Measurements from ENCODE around the gene PDZD2. TPM values are rescaled to one million over a fixed set of nuclear protein-coding genes. Genes with fewer than 3 reads are reported as not detected.
A peak's percentile ranks its signal among the peaks of the same experiment; 100 is the strongest.
"Not testable (repeated sequence)": the region's sequence is repeated elsewhere in the genome, so short reads cannot be mapped to it uniquely, and the experiment has no call there.

The PDZD2 gene
- total RNA-seq, 2 donors from 2014 or later = 0.08 to 0.75 TPM

- no peak for DNase-seq (ENCODE audit: low spot score in 2 of 2)
- peaks cover 0 to 6% of the 10 kb centered on the region in 2 donors for H3K9me3 Mint-ChIP-seq
- no peak overlapping the region for H3K27ac Mint-ChIP-seq
- no peaks in the 10 kb centered on the region for H3K36me3 Mint-ChIP-seq
- ATAC-seq = no peak
These were observed 353.4 kb downstream of the PDZD2 start for GRCh38 chr5:31992377-31992776.

GRCh38 chr5:31993165-31993961, 354.4 kb downstream of the PDZD2 start:
- ATAC-seq (peak in 1 of 2 donors; percentile 47), DNase-seq (ENCODE audit: low spot score in 2 of 2) (no peak)
- no peaks in the 10 kb centered on the region for H3K36me3 Mint-ChIP-seq
- peak overlapping the region in 1 of 2 donors; percentile 58 for H3K27ac Mint-ChIP-seq
- peaks cover 0 to 3% of the 10 kb centered on the region in 2 donors for H3K9me3 Mint-ChIP-seq

- Mint-ChIP-seq H3K9me3 (peaks cover 0 to 5% of the 10 kb centered on the region in 2 donors), H3K27ac (no peak overlapping the region), H3K36me3 (no peaks in the 10 kb centered on the region)
- ATAC-seq (no peak), DNase-seq (ENCODE audit: low spot score in 2 of 2) (no peak)
These were observed 356.1 kb downstream of the PDZD2 start for GRCh38 chr5:31995006-31995405.

- Mint-ChIP-seq H3K36me3 (no peaks in the 10 kb centered on the region), H3K9me3 (peaks cover 0 to 5% of the 10 kb centered on the region in 2 donors), H3K27ac (no peak overlapping the region)
- ATAC-seq (no peak), DNase-seq (ENCODE audit: low spot score in 2 of 2) (no peak)
These were observed 356.8 kb downstream of the PDZD2 start for GRCh38 chr5:31995714-31996113.

- Mint-ChIP-seq H3K36me3 (no peaks in the 10 kb centered on the region), H3K27ac (no peak overlapping the region), H3K9me3 (peaks cover 0 to 5% of the 10 kb centered on the region in 2 donors)
- ATAC-seq = no peak
- no peak for DNase-seq (ENCODE audit: low spot score in 2 of 2)
These were observed 358.0 kb downstream of the PDZD2 start for GRCh38 chr5:31996909-31997308.

GRCh38 chr5:31999470-31999869, 360.5 kb downstream of the PDZD2 start:
- Mint-ChIP-seq H3K27ac (peak overlapping the region in 1 of 2 donors; percentile 25), H3K9me3 (peaks cover 0 to 5% of the 10 kb centered on the region in 2 donors), H3K36me3 (no peaks in the 10 kb centered on the region)
- ATAC-seq (no peak), DNase-seq (ENCODE audit: low spot score in 2 of 2) (no peak)

GRCh38 chr5:32000731-32001130, 361.8 kb downstream of the PDZD2 start:
- no peak for ATAC-seq
- H3K27ac Mint-ChIP-seq = no peak overlapping the region
- no peaks in the 10 kb centered on the region for H3K36me3 Mint-ChIP-seq
- no peak for DNase-seq (ENCODE audit: low spot score in 2 of 2)
- H3K9me3 Mint-ChIP-seq = peaks cover 0 to 5% of the 10 kb centered on the region in 2 donors

GRCh38 chr5:32001284-32001683, 362.4 kb downstream of the PDZD2 start:
- Mint-ChIP-seq H3K9me3 (peaks cover 0 to 5% of the 10 kb centered on the region in 2 donors), H3K36me3 (no peaks in the 10 kb centered on the region), H3K27ac (no peak overlapping the region)
- DNase-seq (ENCODE audit: low spot score in 2 of 2) (no peak), ATAC-seq (peak in 1 of 2 donors; percentile 11)

GRCh38 chr5:32001707-32002106, 362.8 kb downstream of the PDZD2 start:
- H3K9me3 Mint-ChIP-seq = peaks cover 0 to 5% of the 10 kb centered on the region in 2 donors
- no peak overlapping the region for H3K27ac Mint-ChIP-seq
- no peak for DNase-seq (ENCODE audit: low spot score in 2 of 2)
- ATAC-seq = peak in 1 of 2 donors; percentile 26
- H3K36me3 Mint-ChIP-seq = no peaks in the 10 kb centered on the region

GRCh38 chr5:32002755-32003154, 363.8 kb downstream of the PDZD2 start:
- H3K36me3 Mint-ChIP-seq = no peaks in the 10 kb centered on the region
- ATAC-seq (no peak), DNase-seq (ENCODE audit: low spot score in 2 of 2) (no peak)
- peaks cover 0 to 5% of the 10 kb centered on the region in 2 donors for H3K9me3 Mint-ChIP-seq
- H3K27ac Mint-ChIP-seq = no peak overlapping the region

GRCh38 chr5:32003981-32004380, 365.1 kb downstream of the PDZD2 start:
- DNase-seq (ENCODE audit: low spot score in 2 of 2) = no peak
- ATAC-seq = no peak
- H3K36me3 Mint-ChIP-seq = no peaks in the 10 kb centered on the region
- no peaks in the 10 kb centered on the region for H3K9me3 Mint-ChIP-seq
- H3K27ac Mint-ChIP-seq = no peak overlapping the region

- Mint-ChIP-seq H3K36me3 (no peaks in the 10 kb centered on the region), H3K27ac (no peak overlapping the region), H3K9me3 (no peaks in the 10 kb centered on the region)
- ATAC-seq (no peak), DNase-seq (ENCODE audit: low spot score in 2 of 2) (no peak)
These were observed 365.5 kb downstream of the PDZD2 start for GRCh38 chr5:32004404-32004803.

- no peak overlapping the region for H3K27ac Mint-ChIP-seq
- H3K9me3 Mint-ChIP-seq = no peaks in the 10 kb centered on the region
These were observed 369.8 kb downstream of the PDZD2 start for GRCh38 chr5:32008746-32009145.

GRCh38 chr5:32013658-32014057, 374.7 kb downstream of the PDZD2 start:
- no peaks in the 10 kb centered on the region for H3K36me3 Mint-ChIP-seq
- ATAC-seq = no peak

More at GRCh38 chr5:32008746-32009145, 369.8 kb downstream of the PDZD2 start:
- DNase-seq (ENCODE audit: low spot score in 2 of 2) (no peak), ATAC-seq (no peak)
- no peaks in the 10 kb centered on the region for H3K36me3 Mint-ChIP-seq

GRCh38 chr5:32014096-32014745, 375.3 kb downstream of the PDZD2 start:
- Mint-ChIP-seq H3K36me3 (no peaks in the 10 kb centered on the region), H3K9me3 (no peaks in the 10 kb centered on the region), H3K27ac (no peak overlapping the region)
- peak; percentile 61 to 65 for ATAC-seq
- no peak for DNase-seq (ENCODE audit: low spot score in 2 of 2)

More at GRCh38 chr5:32013658-32014057, 374.7 kb downstream of the PDZD2 start:
- Mint-ChIP-seq H3K9me3 (no peaks in the 10 kb centered on the region), H3K27ac (no peak overlapping the region)
- DNase-seq (ENCODE audit: low spot score in 2 of 2) = no peak

GRCh38 chr5:32015262-32015661, 376.3 kb downstream of the PDZD2 start:
- not testable (repeated sequence) for H3K36me3 Mint-ChIP-seq; DNase-seq (ENCODE audit: low spot score in 2 of 2); ATAC-seq; H3K9me3 Mint-ChIP-seq; H3K27ac Mint-ChIP-seq

- DNase-seq (ENCODE audit: low spot score in 2 of 2) = no peak
- no peaks in the 10 kb centered on the region for H3K36me3 Mint-ChIP-seq
- peak overlapping the region in 1 of 2 donors; percentile 2 for H3K27ac Mint-ChIP-seq
- no peaks in the 10 kb centered on the region for H3K9me3 Mint-ChIP-seq
- ATAC-seq = no peak
These were observed 378.9 kb downstream of the PDZD2 start for GRCh38 chr5:32017692-32018367.
